GM12878 (cell line): ENCODE measurements around the gene ERN2.

Experiments used
- BCL11A ChIP-seq: IDR thresholded peaks from 2 replicates; pipeline ENCODE4 v1.6.1; 2011; ENCODE audit warnings: low read depth, low read length
- FOXM1 ChIP-seq: IDR thresholded peaks from 2 replicates; pipeline ENCODE4 v1.6.1; 2012; ENCODE audit warnings: low read depth, mild to moderate bottlenecking, inconsistent platforms, low read length, moderate library complexity
- JUND ChIP-seq: IDR thresholded peaks from 2 replicates; pipeline ENCODE4 v1.6.1; 2012; ENCODE audit warnings: low read depth, mild to moderate bottlenecking, low read length, improper control_type of control experiment, moderate library complexity
- PAX8 ChIP-seq: fragments of 450-650 bp; IDR thresholded peaks from 2 replicates; pipeline ENCODE4 v1.6.1; 2017; ENCODE audit warnings: mild to moderate bottlenecking, moderate library complexity
- RAD21 ChIP-seq: IDR thresholded peaks from 2 replicates; pipeline ENCODE4 v1.6.1; 2011; ENCODE audit warnings: mild to moderate bottlenecking, low read depth, low read length, moderate library complexity; ENCODE audit not compliant: insufficient read depth
- RCOR1 ChIP-seq: conservative IDR thresholded peaks from 2 replicates; pipeline ENCODE4 v1.6.1; 2012; ENCODE audit warnings: low read depth, low read length, improper control_type of control experiment
- SREBF2 ChIP-seq: IDR thresholded peaks from 2 replicates; pipeline ENCODE4 v1.6.1; 2012; ENCODE audit warnings: mild to moderate bottlenecking, low read length

DNA sequence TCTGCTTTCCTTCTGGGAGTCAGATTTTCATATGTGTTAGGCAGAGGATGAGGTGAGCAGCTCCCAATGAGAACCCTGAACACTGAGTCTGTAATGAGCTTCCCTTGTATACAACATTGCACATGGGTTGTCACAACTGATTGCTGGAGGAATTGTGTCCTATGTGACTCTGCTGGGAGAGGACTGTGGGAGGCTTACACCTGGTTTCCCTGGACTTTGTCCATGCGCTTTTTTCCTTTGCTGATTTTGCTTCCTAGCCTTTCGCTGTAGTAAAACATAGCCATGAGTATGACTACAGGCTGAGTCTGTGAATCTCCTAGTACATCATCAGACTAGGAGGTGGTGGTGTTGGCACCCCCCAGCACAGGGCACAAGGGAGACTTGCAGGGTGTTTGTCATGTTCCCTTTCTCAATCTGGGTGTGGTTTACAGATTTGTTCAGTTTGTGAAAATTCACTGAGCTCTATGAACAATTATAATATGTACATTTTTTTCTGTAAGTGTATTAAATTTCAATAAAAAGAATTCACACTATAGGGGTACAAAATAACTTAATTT lies 36.0 kb downstream of the ERN2 start:
- no peak for TF ChIP-seq BCL11A
- TF ChIP-seq JUND: no peak
- TF ChIP-seq RAD21: no peak
- no peak for TF ChIP-seq RCOR1
- TF ChIP-seq PAX8: no peak
- no peak for TF ChIP-seq SREBF2
- no peak for TF ChIP-seq FOXM1
